Mucosa of descending colon (tissue), 3 donors: ENCODE measurements around the gene SYNGR4. TPM values are rescaled to one million over a fixed set of nuclear protein-coding genes. Genes with fewer than 3 reads are reported as not detected.
"Not testable (repeated sequence)": the region's sequence is repeated elsewhere in the genome, so short reads cannot be mapped to it uniquely, and the experiment has no call there.

Source experiments
- ATAC-seq: fragments of 200-7000 bp; cut with Tn5 transposase; one replicate; pipeline ENCODE4 v1.9.1; 2020; ENCODE audit warnings: mild to moderate bottlenecking, moderate library complexity
- DNase-seq, 3 donors: peaks; one replicate each; pipeline ENCODE4 v3.0.0-alpha.2; 2020
- H3K36me3 ChIP-seq: fragments of 200-600 bp; one replicate; pipeline ENCODE4 v1.8.0; 2021; ENCODE audit warnings: low read depth, mild to moderate bottlenecking
- H3K4me1 ChIP-seq: fragments of 200-600 bp; one replicate; pipeline ENCODE4 v1.8.0; 2021; ENCODE audit warnings: low read depth, mild to moderate bottlenecking
- H3K4me3 ChIP-seq: fragments of 200-600 bp; one replicate; pipeline ENCODE4 v1.8.0; 2021; ENCODE audit warnings: mild to moderate bottlenecking
- H3K9me3 ChIP-seq: fragments of 200-600 bp; one replicate; pipeline ENCODE4 v1.8.0; 2021; ENCODE audit warnings: mild to moderate bottlenecking
- intact Hi-C, 2 donors: fragments of 100-400 bp; cut with DNase I in 1 of 2; cut with micrococcal nuclease in 1 of 2; formaldehyde crosslinking; loops; one replicate each; pipeline versions ENCODE4 v1.11.0 to v1.11.1; 2022; cut with DNase I, micrococcal nuclease
- long read RNA-seq, 2 donors: library from polyadenylated mRNA; unstranded; transcript quantifications; one replicate each; pipeline ENCODE4 v2.0.0, GENCODE V29; 2019 to 2021
- total RNA-seq, 3 donors: library from RNA; stranded (reverse); fragmentation: NEBNext Ultra II Directional in 2 of 3; extraction: Animal tissue kit (Norgen Biotek cat#: 25700) in 2 of 3; gene quantifications; one replicate each; pipeline versions ENCODE4 v1.2.1 to v1.2.4, GENCODE V29; 2021 to 2023
- TF ChIP-seq, protein P1 (sequence below): fragments of 200-600 bp; IDR thresholded peaks from one replicate; pipeline ENCODE4 v1.8.0; 2022; ENCODE audit warnings: antibody characterized with exemption, mild to moderate bottlenecking
- donor health status: DM: no; HTN: no; CAD: no; lungs with moderate emphysema.
- donor health status: DM: no; HTN: no; CAD: no.
- donor health status: DM: no; HTN: yes; CAD: no.

The SYNGR4 gene, protein sequence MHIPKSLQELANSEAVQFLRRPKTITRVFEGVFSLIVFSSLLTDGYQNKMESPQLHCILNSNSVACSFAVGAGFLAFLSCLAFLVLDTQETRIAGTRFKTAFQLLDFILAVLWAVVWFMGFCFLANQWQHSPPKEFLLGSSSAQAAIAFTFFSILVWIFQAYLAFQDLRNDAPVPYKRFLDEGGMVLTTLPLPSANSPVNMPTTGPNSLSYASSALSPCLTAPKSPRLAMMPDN
- under 1 TPM in 1 of 3 donors, not detected in 2; 0.41 TPM for total RNA-seq
- long read RNA-seq, donor 1 = 0 reads
- long read RNA-seq, donor 2, partial matches to known transcripts = 0 of 1 reads
- long read RNA-seq, donor 2, other reads (novel, unspliced or antisense) = 0 of 1 reads

DNA sequence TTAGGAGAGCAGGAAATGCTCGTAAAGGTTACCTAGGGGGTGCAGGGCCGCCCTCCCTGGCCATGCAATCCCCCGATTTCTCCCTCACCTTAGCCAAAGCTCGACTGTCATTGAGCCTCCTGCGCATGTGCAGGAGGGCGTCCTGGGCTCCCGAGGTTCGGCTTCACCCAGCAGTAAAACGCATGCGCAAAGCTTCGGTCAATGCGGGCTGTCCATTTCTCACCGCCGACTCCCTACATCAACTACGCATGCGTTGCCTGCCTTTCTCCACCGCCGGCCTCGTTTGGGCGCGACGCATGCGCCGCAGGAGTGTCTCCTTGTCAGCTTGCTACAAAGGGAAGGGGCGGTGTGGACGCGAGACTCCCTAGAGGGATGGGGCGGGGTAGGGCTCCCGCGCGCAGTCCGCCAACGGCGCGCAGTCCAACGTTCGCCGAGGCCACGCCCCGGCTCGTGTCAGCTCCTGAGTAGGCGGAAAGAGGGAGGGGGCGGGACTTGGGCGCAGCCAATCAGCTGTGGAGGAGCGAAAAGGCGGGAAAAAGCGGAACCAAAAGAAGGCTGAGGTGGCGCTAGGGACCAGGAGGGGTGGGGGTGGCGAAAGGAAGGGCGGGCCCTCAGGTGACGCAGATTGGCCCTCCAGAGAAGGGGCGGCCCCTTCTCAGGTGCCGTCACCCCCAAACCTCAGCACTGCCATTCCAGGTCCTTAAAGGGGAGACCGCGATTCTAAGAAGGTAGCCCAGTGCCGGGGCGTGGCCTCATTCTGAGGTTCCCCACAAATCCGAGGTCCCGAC is at the start of gene SYNGR4, which contains the start of gene TMEM143:
Gene SYNGR4 (plus strand): TSS at position 558 of the 788 bp plus-strand sequence. CDS start 1,476 bp downstream, outside the sequence.
Gene TMEM143 (minus strand): TSS at position 131 of the 788 bp plus-strand sequence. CDS start 20 bp downstream, at position 111.
- Histone ChIP-seq H3K4me3 (peak within 1 kb of the TSS; percentile 28), H3K4me1 (peaks cover 11% of the 10 kb centered on the region), H3K9me3 (no peaks in the 10 kb centered on the region), H3K36me3 (no peaks in the 10 kb centered on the region)
- ATAC-seq = peak; percentile 90
- DNase-seq = peak; percentile 98 to 100 (median 98)
- intact Hi-C loops = no loop called here
- TF ChIP-seq, protein P1, sequence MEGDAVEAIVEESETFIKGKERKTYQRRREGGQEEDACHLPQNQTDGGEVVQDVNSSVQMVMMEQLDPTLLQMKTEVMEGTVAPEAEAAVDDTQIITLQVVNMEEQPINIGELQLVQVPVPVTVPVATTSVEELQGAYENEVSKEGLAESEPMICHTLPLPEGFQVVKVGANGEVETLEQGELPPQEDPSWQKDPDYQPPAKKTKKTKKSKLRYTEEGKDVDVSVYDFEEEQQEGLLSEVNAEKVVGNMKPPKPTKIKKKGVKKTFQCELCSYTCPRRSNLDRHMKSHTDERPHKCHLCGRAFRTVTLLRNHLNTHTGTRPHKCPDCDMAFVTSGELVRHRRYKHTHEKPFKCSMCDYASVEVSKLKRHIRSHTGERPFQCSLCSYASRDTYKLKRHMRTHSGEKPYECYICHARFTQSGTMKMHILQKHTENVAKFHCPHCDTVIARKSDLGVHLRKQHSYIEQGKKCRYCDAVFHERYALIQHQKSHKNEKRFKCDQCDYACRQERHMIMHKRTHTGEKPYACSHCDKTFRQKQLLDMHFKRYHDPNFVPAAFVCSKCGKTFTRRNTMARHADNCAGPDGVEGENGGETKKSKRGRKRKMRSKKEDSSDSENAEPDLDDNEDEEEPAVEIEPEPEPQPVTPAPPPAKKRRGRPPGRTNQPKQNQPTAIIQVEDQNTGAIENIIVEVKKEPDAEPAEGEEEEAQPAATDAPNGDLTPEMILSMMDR = peak; percentile 9

DNA sequence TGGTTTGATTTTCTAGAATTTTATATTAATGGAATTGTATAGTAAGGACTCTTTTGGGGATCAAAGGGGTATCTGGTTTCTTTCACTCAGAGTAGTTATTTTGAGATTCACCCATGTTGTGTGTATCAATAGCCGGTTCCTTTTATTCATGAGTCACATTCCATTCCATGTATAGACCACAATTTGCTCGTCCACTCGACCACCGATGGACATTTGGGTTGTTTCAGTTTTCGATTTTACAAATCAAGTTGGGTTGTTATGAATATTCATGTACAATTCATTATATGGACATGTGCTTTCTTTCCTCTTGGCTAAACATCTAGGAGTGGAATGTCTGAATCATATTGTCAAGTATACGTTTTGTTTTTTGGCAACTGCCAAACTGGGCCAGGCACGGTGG is 48.5 kb upstream of the SYNGR4 start:
- intact Hi-C loops = no loop called here
- TF ChIP-seq, protein P1 = no peak
- Histone ChIP-seq H3K9me3 (no peaks in the 10 kb centered on the region), H3K4me3 (no peak overlapping the region), H3K4me1 (peaks cover 9% of the 10 kb centered on the region), H3K36me3 (no peaks in the 10 kb centered on the region)
- ATAC-seq (no peak), DNase-seq (no peak)

DNA sequence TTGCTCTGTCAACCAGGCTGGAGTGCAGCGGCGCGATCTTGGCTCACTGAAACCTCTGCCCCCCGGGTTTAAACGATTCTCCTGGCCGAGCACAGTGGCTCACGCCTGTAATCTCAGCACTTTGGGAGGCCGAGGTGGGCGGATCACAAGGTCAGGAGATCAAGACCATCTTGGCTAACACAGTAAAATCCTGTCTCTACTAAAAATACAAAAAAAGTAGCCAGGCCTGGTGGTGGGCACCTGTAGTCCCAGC is 46.5 kb upstream of the SYNGR4 start:
- intact Hi-C loops, DNase-seq, H3K36me3 ChIP-seq, H3K4me3 ChIP-seq, ATAC-seq, H3K9me3 ChIP-seq: not testable (repeated sequence)
- peaks cover 20% of the 10 kb centered on the region for H3K4me1 ChIP-seq

DNA sequence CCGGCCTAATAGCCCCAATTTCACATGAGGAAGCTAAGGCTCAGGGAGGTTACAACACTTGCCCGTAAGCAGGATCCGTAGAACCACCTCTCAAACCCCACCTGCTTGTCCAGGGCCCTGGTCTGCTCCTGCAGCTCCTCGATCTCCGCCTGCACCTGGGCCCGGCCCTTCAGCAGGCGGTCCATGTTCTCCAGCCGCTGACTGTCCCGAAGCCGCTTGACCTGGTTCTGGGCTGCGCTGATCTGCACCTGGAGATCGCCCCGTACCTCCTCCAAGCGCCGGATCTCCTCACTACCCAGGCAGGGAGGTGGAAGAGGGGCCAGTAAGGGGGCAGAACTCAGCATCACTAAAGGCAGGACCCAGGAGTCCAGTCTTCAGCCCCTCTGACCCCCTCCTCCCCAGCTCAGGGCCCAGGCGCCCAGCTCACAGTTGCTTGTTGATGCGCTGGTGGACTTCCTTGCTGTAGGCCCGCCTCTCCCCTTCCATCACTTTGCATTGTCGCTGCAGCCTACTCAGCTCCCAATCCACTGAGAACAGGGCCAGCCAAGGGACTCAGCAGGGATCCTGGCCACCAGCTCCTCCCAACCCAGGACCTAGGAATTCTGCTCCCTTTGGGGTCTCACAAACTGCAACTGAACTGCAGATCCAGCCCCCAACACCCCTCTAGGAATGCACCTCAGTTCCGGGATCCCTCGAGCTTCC is 45.7 kb upstream of the SYNGR4 start:
- H3K36me3 ChIP-seq = no peaks in the 10 kb centered on the region
- no peak for DNase-seq
- intact Hi-C loops = no loop called here
- ATAC-seq = no peak
- no peak overlapping the region for H3K4me3 ChIP-seq
- TF ChIP-seq, protein P1 = no peak
- no peaks in the 10 kb centered on the region for H3K9me3 ChIP-seq
- peaks cover 24% of the 10 kb centered on the region for H3K4me1 ChIP-seq

DNA sequence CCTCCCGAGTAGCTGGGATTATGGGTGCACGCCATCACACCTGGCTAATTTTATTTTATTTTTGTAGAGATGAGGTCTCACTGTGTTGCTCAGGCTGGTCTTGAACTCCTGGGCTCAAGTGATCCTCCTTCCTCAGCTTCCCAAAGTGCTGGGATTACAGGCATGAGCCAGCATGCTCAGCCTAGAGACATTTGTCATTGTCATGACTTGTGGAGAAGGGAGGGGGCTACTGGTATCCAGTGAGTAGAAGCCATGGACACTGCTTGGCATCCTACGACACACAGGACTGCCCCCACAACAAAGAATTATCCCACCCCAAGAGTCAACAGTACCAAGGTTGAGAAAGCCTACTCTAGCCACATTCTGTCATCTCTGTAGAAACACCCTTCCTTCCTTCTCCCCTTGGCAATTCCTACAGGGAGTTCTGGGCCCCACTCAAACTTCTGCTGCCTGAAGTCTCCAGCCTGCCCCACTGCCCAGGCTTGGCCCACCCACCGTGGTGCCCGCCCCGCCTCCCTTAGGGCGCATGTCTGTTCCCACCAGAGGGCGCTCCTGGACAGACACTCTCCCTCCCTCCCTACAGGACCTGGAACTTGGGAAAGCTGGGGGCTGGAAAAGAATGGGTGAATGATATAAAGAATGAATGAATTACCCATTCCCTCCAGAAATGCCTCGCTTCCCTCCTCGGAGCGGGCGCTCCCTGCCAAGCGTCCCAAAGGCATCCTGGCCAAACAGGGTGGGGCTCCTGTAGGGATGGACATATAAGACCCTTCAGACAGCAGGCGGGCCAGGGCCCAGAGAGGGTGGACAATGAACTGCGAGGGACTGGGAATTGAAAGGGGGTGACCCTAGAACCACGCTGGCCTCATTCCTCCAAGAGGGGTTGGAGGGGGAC is 44.3 kb upstream of the SYNGR4 start:
- intact Hi-C loops = no loop called here
- Histone ChIP-seq H3K36me3 (no peaks in the 10 kb centered on the region), H3K4me1 (peaks cover 28% of the 10 kb centered on the region), H3K9me3 (no peaks in the 10 kb centered on the region), H3K4me3 (no peak overlapping the region)
- ATAC-seq (peak; percentile 42), DNase-seq (peak; percentile 83 to 97 (median 90))
- TF ChIP-seq, protein P1 = peak; percentile 76
